H1 (cell line): ENCODE measurements around the gene KCNMA1. TPM values are rescaled to one million over a fixed set of nuclear protein-coding genes. Genes with fewer than 3 reads are reported as not detected.

Source experiments
- CTCF ChIA-PET: fragments of 300-600 bp; sonication (Branson Sonifier 250); formaldehyde crosslinking; loops from one replicate; lab custom pipeline; 2021; ENCODE audit not compliant: partially characterized antibody; lab: Charles Lee
- POLR2A ChIA-PET: fragments of 300-600 bp; sonication (Branson Sonifier 250); formaldehyde crosslinking; loops from one replicate; lab custom pipeline; 2021; ENCODE audit warnings: inconsistent platforms; ENCODE audit not compliant: partially characterized antibody; lab: Charles Lee
- DNase-seq, 2 experiments: peaks; one replicate each; pipeline versions ENCODE4 v3.0.0 to v3.0.0-alpha.2; 2010 to 2022; ENCODE audit warnings: low spot score in 2 of 2, low read depth in 1 of 2, mixed read lengths in 1 of 2
- FAIRE-seq: peaks from 2 replicates; lab custom pipeline; 2011; peaks lifted over from hg19 to GRCh38; lab: Jason Lieb, UNC
- H2AFZ ChIP-seq: 2 replicates; pipeline ENCODE4 v1.8.1; 2012; ENCODE audit warnings: low read length, inconsistent platforms
- H2AK5ac ChIP-seq: 2 replicates; pipeline ENCODE4 v1.6.1; 2013; ENCODE audit warnings: low read depth, low read length
- H2BK120ac ChIP-seq: replicated peaks from 2 replicates; pipeline ENCODE3; 2013; ENCODE audit warnings: low read depth, low read length, inconsistent platforms
- H2BK12ac ChIP-seq: 2 replicates; pipeline ENCODE4 v1.6.1; 2013; ENCODE audit warnings: low read depth, low read length
- H2BK15ac ChIP-seq: 2 replicates; pipeline ENCODE4 v1.6.1; 2013; ENCODE audit warnings: low read length
- H2BK20ac ChIP-seq: 2 replicates; pipeline ENCODE4 v1.6.1; 2013; ENCODE audit warnings: low read length
- H2BK5ac ChIP-seq: 2 replicates; pipeline ENCODE4 v1.6.1; 2013; ENCODE audit warnings: low read depth, low read length
- H3K14ac ChIP-seq: 2 replicates; pipeline ENCODE4 v1.6.1; 2013; ENCODE audit warnings: inconsistent platforms; ENCODE audit not compliant: insufficient read length
- H3K18ac ChIP-seq: 2 replicates; pipeline ENCODE4 v1.6.1; 2013; ENCODE audit warnings: low read length; ENCODE audit errors: extremely low read depth
- H3K23ac ChIP-seq: 2 replicates; pipeline ENCODE4 v1.6.1; 2013; ENCODE audit warnings: inconsistent platforms; ENCODE audit not compliant: insufficient read length
- H3K23me2 ChIP-seq: 2 replicates; pipeline ENCODE4 v1.6.1; 2013; ENCODE audit warnings: low read depth, low read length
- H3K27ac ChIP-seq: 2 replicates; pipeline ENCODE4 v1.6.1; 2011; ENCODE audit warnings: low read depth, low read length, inconsistent platforms
- H3K27me3 ChIP-seq, 4 experiments: replicated peaks in 1 of 4; 1 replicate in 1 of 4; 2 replicates in 3 of 4; pipeline versions ENCODE4 v1.6.1 to v1.8.1; 2011 to 2013; ENCODE audit warnings: low read length in 3 of 4, mild to moderate bottlenecking in 3 of 4, inconsistent platforms in 2 of 4, mixed read lengths in 2 of 4, moderate library complexity in 1 of 4; ENCODE audit not compliant: control insufficient read depth in 3 of 4, insufficient read depth in 3 of 4; ENCODE audit errors: extremely low read depth in 1 of 4
- H3K36me3 ChIP-seq, 4 experiments: 2 replicates each; pipeline versions ENCODE4 v1.6.1 to v1.8.1; 2011 to 2013; ENCODE audit warnings: mild to moderate bottlenecking in 4 of 4, low read length in 3 of 4, moderate library complexity in 2 of 4, control low read depth in 1 of 4, inconsistent platforms in 1 of 4; ENCODE audit not compliant: insufficient read depth in 4 of 4, control insufficient read depth in 2 of 4
- H3K4ac ChIP-seq: replicated peaks from 2 replicates; pipeline ENCODE3; 2013; ENCODE audit warnings: low read length, low read depth, mixed read lengths, inconsistent platforms; ENCODE audit not compliant: insufficient read length
- H3K4me1 ChIP-seq, 4 experiments: replicated peaks in 1 of 4; 1 replicate in 1 of 4; 2 replicates in 3 of 4; pipeline versions ENCODE4 v1.6.1 to v1.8.1; 2011 to 2013; ENCODE audit warnings: low read length in 3 of 4, inconsistent platforms in 2 of 4, mixed read lengths in 1 of 4; ENCODE audit not compliant: insufficient read depth in 4 of 4, control insufficient read depth in 3 of 4
- H3K4me2 ChIP-seq, 2 experiments: 2 replicates each; pipeline versions ENCODE4 v1.6.1 to v1.8.1; 2011 to 2013; ENCODE audit warnings: low read depth in 2 of 2, low read length in 2 of 2, control low read depth in 1 of 2, inconsistent platforms in 1 of 2, mild to moderate bottlenecking in 1 of 2; ENCODE audit not compliant: insufficient read depth in 1 of 2
- H3K4me3 ChIP-seq, 4 experiments: fragments of 200-600, 300-600 bp in 1 of 4; sonication (generic), shearing (Covaris generic), sonication (Bioruptor Twin) in 1 of 4; 2 replicates each; pipeline versions ENCODE4 v1.5.1 to v1.8.1; 2011 to 2016; ENCODE audit warnings: low read length in 4 of 4, low read depth in 3 of 4, control low read depth in 2 of 4, inconsistent platforms in 2 of 4, mild to moderate bottlenecking in 2 of 4, mixed read lengths in 1 of 4, moderate library complexity in 1 of 4; ENCODE audit not compliant: insufficient read depth in 2 of 4; ENCODE audit errors: extremely low read depth in 1 of 4
- H3K56ac ChIP-seq: replicated peaks from 2 replicates; pipeline ENCODE3; 2013; ENCODE audit warnings: low read depth, mild to moderate bottlenecking, mixed read lengths, low read length, inconsistent platforms; ENCODE audit not compliant: insufficient read length
- H3K79me1 ChIP-seq: 2 replicates; pipeline ENCODE4 v1.6.1; 2013; ENCODE audit warnings: low read depth, low read length, control low read depth
- H3K79me2 ChIP-seq, 2 experiments: 2 replicates each; pipeline versions ENCODE4 v1.6.1 to v1.8.1; 2012 to 2013; ENCODE audit warnings: low read length in 2 of 2, mild to moderate bottlenecking in 2 of 2, inconsistent platforms in 1 of 2; ENCODE audit not compliant: insufficient read depth in 2 of 2, control insufficient read depth in 1 of 2
- H3K9ac ChIP-seq, 4 experiments: replicated peaks in 1 of 4; 1 replicate in 1 of 4; 2 replicates in 3 of 4; pipeline versions ENCODE4 v1.6.1 to v1.8.1; 2011 to 2013; ENCODE audit warnings: low read depth in 3 of 4, low read length in 3 of 4, control low read depth in 2 of 4, mild to moderate bottlenecking in 2 of 4, moderate library complexity in 2 of 4, inconsistent platforms in 1 of 4; ENCODE audit errors: extremely low read depth in 1 of 4
- H3K9me3 ChIP-seq, 2 experiments: 2 replicates each; pipeline versions ENCODE4 v1.6.1 to v1.8.1; 2012 to 2013; ENCODE audit warnings: mild to moderate bottlenecking in 2 of 2, moderate library complexity in 2 of 2, control low read depth in 1 of 2, inconsistent platforms in 1 of 2, low read depth in 1 of 2, low read length in 1 of 2, mixed read lengths in 1 of 2; ENCODE audit not compliant: insufficient read depth in 2 of 2
- H4K20me1 ChIP-seq, 2 experiments: replicated peaks in 1 of 2; 2 replicates each; pipeline versions ENCODE3 to v1.8.1; 2011 to 2013; ENCODE audit warnings: inconsistent platforms in 2 of 2, low read length in 2 of 2, mild to moderate bottlenecking in 1 of 2; ENCODE audit not compliant: insufficient read depth in 2 of 2, control insufficient read depth in 1 of 2
- H4K5ac ChIP-seq: 2 replicates; pipeline ENCODE4 v1.6.1; 2013; ENCODE audit warnings: low read length, low read depth, mixed read lengths, inconsistent platforms; ENCODE audit not compliant: insufficient read length
- H4K8ac ChIP-seq: 2 replicates; pipeline ENCODE4 v1.8.0; 2013; ENCODE audit warnings: mild to moderate bottlenecking, moderate library complexity, low read length, inconsistent platforms; ENCODE audit not compliant: insufficient read depth; ENCODE audit errors: extremely low read depth
- H4K91ac ChIP-seq: replicated peaks from 2 replicates; pipeline ENCODE3; 2013; ENCODE audit warnings: low read length, mixed read lengths, inconsistent platforms; ENCODE audit not compliant: insufficient read length
- BACH1 ChIP-seq: IDR thresholded peaks from 2 replicates; pipeline ENCODE4 v1.6.1; 2012; ENCODE audit warnings: low read length, improper control_type of control experiment
- BCL11A ChIP-seq, 2 experiments: IDR thresholded peaks; one replicate each; pipeline ENCODE4 v1.6.1; 2011; ENCODE audit warnings: low read depth in 2 of 2, low read length in 2 of 2, mild to moderate bottlenecking in 2 of 2
- CREB1 ChIP-seq: IDR thresholded peaks from 2 replicates; pipeline ENCODE4 v1.6.1; 2012; ENCODE audit warnings: inconsistent platforms
- EZH2 ChIP-seq: fragments of 200-600 bp; sonication (generic); IDR thresholded peaks from 2 replicates; pipeline ENCODE4 v1.7.1; 2012; ENCODE audit warnings: low read depth, mild to moderate bottlenecking, moderate library complexity, low read length, inconsistent platforms; ENCODE audit not compliant: severe bottlenecking
- GABPA ChIP-seq: IDR thresholded peaks from 2 replicates; pipeline ENCODE4 v1.6.1; 2011; ENCODE audit warnings: mild to moderate bottlenecking, low read length, moderate library complexity, borderline replicate concordance; ENCODE audit not compliant: insufficient read depth
- NRF1 ChIP-seq: IDR thresholded peaks from 2 replicates; pipeline ENCODE4 v1.6.1; 2011; ENCODE audit warnings: mild to moderate bottlenecking, low read depth, low read length, improper control_type of control experiment
- PHF8 ChIP-seq: fragments of 200-600 bp; sonication (generic); conservative IDR thresholded peaks from 2 replicates; pipeline ENCODE4 v1.7.1; 2012; ENCODE audit warnings: low read depth, mild to moderate bottlenecking, inconsistent platforms, low read length, moderate library complexity
- POLR2A ChIP-seq, 2 experiments: IDR thresholded peaks; 1 replicate in 1 of 2; 2 replicates in 1 of 2; pipeline ENCODE4 v1.6.1; 2011; ENCODE audit warnings: low read depth in 2 of 2, low read length in 2 of 2, mild to moderate bottlenecking in 2 of 2; ENCODE audit errors: control extremely low read depth in 1 of 2
- RAD21 ChIP-seq, 2 experiments: IDR thresholded peaks in 1 of 2; conservative IDR thresholded peaks in 1 of 2; 2 replicates each; pipeline ENCODE4 v1.6.1; 2011; ENCODE audit warnings: low read depth in 2 of 2, low read length in 2 of 2, improper control_type of control experiment in 1 of 2, inconsistent platforms in 1 of 2, mild to moderate bottlenecking in 1 of 2, moderate library complexity in 1 of 2
- RNF2 ChIP-seq: fragments of 200-900, 300-1000 bp; sonication (generic); IDR thresholded peaks from 2 replicates; pipeline ENCODE4 v1.7.1; 2016; ENCODE audit warnings: borderline replicate concordance, low read depth, mild to moderate bottlenecking, antibody characterized with exemption, low read length; ENCODE audit not compliant: poor library complexity, severe bottlenecking; ENCODE audit errors: missing control alignments
- SP2 ChIP-seq: IDR thresholded peaks from 2 replicates; pipeline ENCODE4 v1.6.1; 2012; ENCODE audit warnings: mild to moderate bottlenecking, low read length, inconsistent platforms
- TEAD4 ChIP-seq: IDR thresholded peaks from 2 replicates; pipeline ENCODE4 v1.6.1; 2012; ENCODE audit warnings: low read depth, low read length, inconsistent platforms, mixed read lengths
- polyA plus RNA-seq, 7 experiments: library from polyadenylated mRNA; depleted of rRNA in 3 of 7; stranded (reverse) in 5 of 7; unstranded in 2 of 7; fragments of >200 nt in 5 of 7; fragments of 200-250 nt in 2 of 7; gene quantifications; 1 replicate in 5 of 7; 2 replicates in 1 of 7; 4 replicates in 1 of 7; pipeline versions ENCODE4 v1.2.1 to v1.2.3, GENCODE V29; 2011 to 2013; ENCODE audit warnings: missing spikeins in 2 of 7, mixed read lengths in 2 of 7
- total RNA-seq: library from RNA; stranded (reverse); fragmentation: NEBNext Ultra II Directional; extraction: Animal tissue kit (Norgen Biotek cat#: 25700); gene quantifications from 2 replicates; pipeline ENCODE4 v1.2.1, GENCODE V29; 2021
- TF ChIP-seq, protein P1 (sequence below): IDR thresholded peaks from 2 replicates; pipeline ENCODE4 v1.6.1; 2011; ENCODE audit warnings: low read length, improper control_type of control experiment

Gene KCNMA1
- total and polyA plus RNA-seq, 2 of the 8 experiments (the other 6 are each of a cell fraction or from before 2014, with no cell fraction given), result 10.2 to 11.1 TPM

DNA sequence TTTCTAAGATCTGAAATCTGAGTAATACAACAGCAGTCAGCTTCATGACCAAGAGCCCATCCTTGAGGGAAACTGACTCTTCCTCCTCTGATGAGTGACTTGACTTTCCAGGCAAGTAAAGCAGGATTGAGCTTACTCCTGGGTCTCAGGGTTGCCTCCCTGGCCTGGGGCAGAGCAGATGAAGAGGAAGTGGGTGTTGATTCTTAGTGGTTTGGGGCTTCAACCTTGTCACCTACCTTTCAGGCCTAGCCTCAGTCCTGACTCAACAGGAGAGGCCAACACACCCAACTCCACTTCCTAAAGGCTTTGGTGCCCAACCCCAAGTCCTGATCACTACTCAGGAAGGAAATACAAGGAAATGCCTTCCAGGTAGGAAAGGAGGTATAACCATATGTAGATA lies 54.1 kb downstream of the KCNMA1 start:
- H3K56ac ChIP-seq, result no peak overlapping the region
- H3K18ac ChIP-seq, result no peak overlapping the region
- H2BK15ac ChIP-seq, result no peak overlapping the region
- no peaks in the 10 kb centered on the region for H3K9me3 ChIP-seq
- peaks cover 0 to 3% (median 0%) of the 10 kb centered on the region in 4 experiments; a peak in 1 of 7 replicates for H3K4me1 ChIP-seq
- no peak overlapping the region for H4K5ac ChIP-seq
- CTCF ChIA-PET, result interaction anchor here (1.1 kb wide), 1 partner anchor 9 kb away, joined by 3 read pairs; no protein-coding TSS in a partner anchor
- H3K27me3 ChIP-seq, result no peaks in the 10 kb centered on the region
- DNase-seq (no peak), FAIRE-seq (no peak)
- H3K23ac ChIP-seq, result no peak overlapping the region
- no peak overlapping the region for H2BK120ac ChIP-seq
- H2AK5ac ChIP-seq, result no peak overlapping the region
- H2BK20ac ChIP-seq, result no peak overlapping the region
- H4K8ac ChIP-seq, result no peak overlapping the region
- no peak overlapping the region for H3K14ac ChIP-seq
- H2AFZ ChIP-seq, result no peak overlapping the region
- H2BK5ac ChIP-seq, result no peak overlapping the region
- H3K27ac ChIP-seq, result no peak overlapping the region
- no peaks in the 10 kb centered on the region for H3K79me2 ChIP-seq
- H3K36me3 ChIP-seq, result no peaks in the 10 kb centered on the region
- H2BK12ac ChIP-seq, result no peak overlapping the region
- POLR2A ChIA-PET, result no interaction called here
- no peak overlapping the region for H3K9ac ChIP-seq
- no peaks in the 10 kb centered on the region for H3K79me1 ChIP-seq
- no peak overlapping the region for H3K4ac ChIP-seq
- H4K91ac ChIP-seq, result no peak overlapping the region
- H3K4me3 ChIP-seq, result no peak overlapping the region
- H3K4me2 ChIP-seq, result no peak overlapping the region
- no peaks in the 10 kb centered on the region for H3K23me2 ChIP-seq
- H4K20me1 ChIP-seq, result no peaks in the 10 kb centered on the region
- TF ChIP-seq POLR2A (IDR thresholded peaks at IDR 0.05; ENCODE audit: control extremely low read depth in 1 of 2, low read depth in 2 of 2, low read length in 2 of 2), result no peak
- no peak for TF ChIP-seq RNF2
- TF ChIP-seq TEAD4, result no peak
- no peak for TF ChIP-seq BCL11A (IDR thresholded peaks at IDR 0.05; ENCODE audit: low read depth in 2 of 2, low read length in 2 of 2)
- no peak for TF ChIP-seq CREB1
- no peak for TF ChIP-seq PHF8
- TF ChIP-seq GABPA, result no peak
- TF ChIP-seq EZH2, result no peak
- no peak for TF ChIP-seq RAD21 (IDR thresholded peaks at IDR 0.05 in 1 of 2, conservative IDR thresholded peaks at IDR 0.05 in 1 of 2; ENCODE audit: low read depth in 2 of 2, low read length in 2 of 2)
- TF ChIP-seq, protein P1, sequence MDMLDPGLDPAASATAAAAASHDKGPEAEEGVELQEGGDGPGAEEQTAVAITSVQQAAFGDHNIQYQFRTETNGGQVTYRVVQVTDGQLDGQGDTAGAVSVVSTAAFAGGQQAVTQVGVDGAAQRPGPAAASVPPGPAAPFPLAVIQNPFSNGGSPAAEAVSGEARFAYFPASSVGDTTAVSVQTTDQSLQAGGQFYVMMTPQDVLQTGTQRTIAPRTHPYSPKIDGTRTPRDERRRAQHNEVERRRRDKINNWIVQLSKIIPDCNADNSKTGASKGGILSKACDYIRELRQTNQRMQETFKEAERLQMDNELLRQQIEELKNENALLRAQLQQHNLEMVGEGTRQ, result no peak
- TF ChIP-seq NRF1, result no peak
- no peak for TF ChIP-seq BACH1
- no peak for TF ChIP-seq SP2
